Stomach (tissue), 4 donors: ENCODE results near the gene CLEC4A.
"Not testable (repeated sequence)": the region's sequence is repeated elsewhere in the genome, so short reads cannot be mapped to it uniquely, and the experiment has no call there.

Experiments
- CTCF ChIP-seq, 7 experiments: fragments of 450-650 bp in 4 of 7; fragments of 200-600 bp in 3 of 7; sonication (generic) in 3 of 7; IDR thresholded peaks; one replicate each; pipeline ENCODE4 v1.5.1; 2016 to 2019; ENCODE audit warnings: antibody characterized with exemption in 7 of 7, control low read depth in 2 of 7, mild to moderate bottlenecking in 1 of 7
- EP300 ChIP-seq: sonication (generic); formaldehyde crosslinking; IDR thresholded peaks from one replicate; pipeline ENCODE4 v1.6.1; 2017; ENCODE audit warnings: antibody characterized with exemption
- POLR2AphosphoS5 ChIP-seq, 3 donors: sonication (generic); formaldehyde crosslinking; IDR thresholded peaks; one replicate each; pipeline ENCODE4 v1.6.1; 2016; ENCODE audit warnings: antibody characterized with exemption in 3 of 3

GRCh38 chr12:8141647-8142046, 18.2 kb downstream of the CLEC4A start:
- not testable (repeated sequence) for TF ChIP-seq CTCF (IDR thresholded peaks at IDR 0.05); EP300; POLR2AphosphoS5 (IDR thresholded peaks at IDR 0.05)
